Liver (tissue), 3 donors: ENCODE results near the gene CHCHD4.

ENCODE experiments used
- GABPA ChIP-seq, 2 donors: IDR thresholded peaks in 1 of 2; conservative IDR thresholded peaks in 1 of 2; 2 replicates each; pipeline ENCODE4 v1.6.1; 2016; ENCODE audit warnings: antibody characterized with exemption in 2 of 2, mild to moderate bottlenecking in 1 of 2, moderate library complexity in 1 of 2
- MAX ChIP-seq: IDR thresholded peaks from 2 replicates; pipeline ENCODE4 v1.6.1; 2016; ENCODE audit warnings: antibody characterized with exemption
- RAD21 ChIP-seq, 2 donors: IDR thresholded peaks; 2 replicates each; pipeline ENCODE4 v1.6.1; 2016; ENCODE audit warnings: antibody characterized with exemption in 2 of 2, mild to moderate bottlenecking in 2 of 2
- TAF1 ChIP-seq: conservative IDR thresholded peaks from 2 replicates; pipeline ENCODE4 v1.6.1; 2016; ENCODE audit warnings: antibody characterized with exemption, mild to moderate bottlenecking
- YY1 ChIP-seq: IDR thresholded peaks from 2 replicates; pipeline ENCODE4 v1.6.1; 2016; ENCODE audit warnings: antibody characterized with exemption, mild to moderate bottlenecking
- TF ChIP-seq, protein P1 (sequence below): fragments of 150-350 bp; IDR thresholded peaks from 2 replicates; pipeline ENCODE4 v1.5.1; 2017; ENCODE audit warnings: improper control_type of control experiment, low read depth, low read length; ENCODE audit not compliant: missing input control
- TF ChIP-seq, protein P2 (sequence below): IDR thresholded peaks from 2 replicates; pipeline ENCODE4 v1.6.1; 2016; ENCODE audit warnings: antibody characterized with exemption
- donor health status: healthy.
- donor health status: healthy.

DNA sequence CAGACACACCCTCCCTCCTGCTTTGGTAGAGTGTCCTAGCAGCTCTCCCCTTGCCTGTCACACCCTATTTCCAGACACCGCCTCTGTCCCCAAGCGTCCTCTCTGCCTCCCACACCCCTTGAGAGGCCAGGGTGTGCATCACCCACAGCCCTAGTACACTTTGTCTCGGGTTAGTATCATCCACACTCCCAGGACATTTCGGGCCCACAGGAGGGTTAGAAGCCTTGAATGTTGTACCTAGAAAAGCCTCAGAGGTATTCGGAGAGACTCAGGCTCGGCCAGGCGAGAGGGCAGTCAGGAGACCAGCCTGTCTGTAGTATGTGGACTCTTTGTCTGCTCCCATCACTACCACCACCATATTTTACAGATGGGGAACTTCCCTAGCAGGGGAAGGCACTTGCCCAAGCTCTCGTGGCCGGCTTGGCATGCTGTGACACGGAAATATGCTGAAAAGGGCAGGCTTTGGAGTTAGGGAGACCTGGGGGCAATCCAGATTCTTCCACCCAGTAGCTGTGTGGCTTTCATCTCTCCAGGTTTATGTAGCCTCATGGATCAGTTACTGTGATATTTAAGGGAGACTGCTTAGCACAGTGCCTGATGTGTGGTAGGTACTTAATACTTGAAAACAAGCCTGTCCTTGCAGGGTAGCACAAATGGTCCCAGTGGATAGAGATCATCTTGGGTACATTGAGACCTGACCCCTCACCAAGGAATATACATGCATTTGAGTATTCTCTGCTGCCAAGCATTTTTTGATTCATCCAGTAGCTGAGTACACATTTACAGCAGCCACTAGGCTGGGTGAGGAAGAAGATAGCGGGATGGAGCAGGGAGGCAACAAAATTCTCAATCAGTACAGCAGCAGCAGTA is 1.6 kb upstream of the CHCHD4 start:
- TF ChIP-seq, protein P1, sequence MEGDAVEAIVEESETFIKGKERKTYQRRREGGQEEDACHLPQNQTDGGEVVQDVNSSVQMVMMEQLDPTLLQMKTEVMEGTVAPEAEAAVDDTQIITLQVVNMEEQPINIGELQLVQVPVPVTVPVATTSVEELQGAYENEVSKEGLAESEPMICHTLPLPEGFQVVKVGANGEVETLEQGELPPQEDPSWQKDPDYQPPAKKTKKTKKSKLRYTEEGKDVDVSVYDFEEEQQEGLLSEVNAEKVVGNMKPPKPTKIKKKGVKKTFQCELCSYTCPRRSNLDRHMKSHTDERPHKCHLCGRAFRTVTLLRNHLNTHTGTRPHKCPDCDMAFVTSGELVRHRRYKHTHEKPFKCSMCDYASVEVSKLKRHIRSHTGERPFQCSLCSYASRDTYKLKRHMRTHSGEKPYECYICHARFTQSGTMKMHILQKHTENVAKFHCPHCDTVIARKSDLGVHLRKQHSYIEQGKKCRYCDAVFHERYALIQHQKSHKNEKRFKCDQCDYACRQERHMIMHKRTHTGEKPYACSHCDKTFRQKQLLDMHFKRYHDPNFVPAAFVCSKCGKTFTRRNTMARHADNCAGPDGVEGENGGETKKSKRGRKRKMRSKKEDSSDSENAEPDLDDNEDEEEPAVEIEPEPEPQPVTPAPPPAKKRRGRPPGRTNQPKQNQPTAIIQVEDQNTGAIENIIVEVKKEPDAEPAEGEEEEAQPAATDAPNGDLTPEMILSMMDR: no peak
- TF ChIP-seq GABPA (IDR thresholded peaks at IDR 0.05 in 1 of 2, conservative IDR thresholded peaks at IDR 0.05 in 1 of 2) (no peak), YY1 (no peak), RAD21 (IDR thresholded peaks at IDR 0.05) (no peak), MAX (no peak), TAF1 (no peak)
- TF ChIP-seq, protein P2, sequence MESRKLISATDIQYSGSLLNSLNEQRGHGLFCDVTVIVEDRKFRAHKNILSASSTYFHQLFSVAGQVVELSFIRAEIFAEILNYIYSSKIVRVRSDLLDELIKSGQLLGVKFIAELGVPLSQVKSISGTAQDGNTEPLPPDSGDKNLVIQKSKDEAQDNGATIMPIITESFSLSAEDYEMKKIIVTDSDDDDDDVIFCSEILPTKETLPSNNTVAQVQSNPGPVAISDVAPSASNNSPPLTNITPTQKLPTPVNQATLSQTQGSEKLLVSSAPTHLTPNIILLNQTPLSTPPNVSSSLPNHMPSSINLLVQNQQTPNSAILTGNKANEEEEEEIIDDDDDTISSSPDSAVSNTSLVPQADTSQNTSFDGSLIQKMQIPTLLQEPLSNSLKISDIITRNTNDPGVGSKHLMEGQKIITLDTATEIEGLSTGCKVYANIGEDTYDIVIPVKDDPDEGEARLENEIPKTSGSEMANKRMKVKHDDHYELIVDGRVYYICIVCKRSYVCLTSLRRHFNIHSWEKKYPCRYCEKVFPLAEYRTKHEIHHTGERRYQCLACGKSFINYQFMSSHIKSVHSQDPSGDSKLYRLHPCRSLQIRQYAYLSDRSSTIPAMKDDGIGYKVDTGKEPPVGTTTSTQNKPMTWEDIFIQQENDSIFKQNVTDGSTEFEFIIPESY: no peak
